ENCODE data around the gene CWC22.
A peak's percentile ranks its signal among the peaks of the same experiment; 100 is the strongest.
"Not testable (repeated sequence)": the region's sequence is repeated elsewhere in the genome, so short reads cannot be mapped to it uniquely, and the experiment has no call there.

CWC22 gene

GRCh38 chr2:180006781-180007579 lies at the start of gene CWC22:
Gene CWC22, minus strand, starts transcription at chr2:180007297. Its CDS starts 13,956 bp downstream, at chr2:179993341.
- DNase-seq, result peak; percentile 89 to 93

GRCh38 chr2:180056367-180057118 lies 49.4 kb upstream of the CWC22 start:
- DNase-seq, result no peak

- DNase-seq, result not testable (repeated sequence)
Measured at GRCh38 chr2:180054576-180054975, 47.5 kb upstream of the CWC22 start.

- no peak for DNase-seq
Measured at GRCh38 chr2:180050246-180050645, 43.1 kb upstream of the CWC22 start.

- no peak for DNase-seq
Measured at GRCh38 chr2:180048251-180048650, 41.2 kb upstream of the CWC22 start.

- DNase-seq, result no peak
Measured at GRCh38 chr2:180046776-180047175, 39.7 kb upstream of the CWC22 start.

- no peak for DNase-seq
Measured at GRCh38 chr2:180046202-180046601, 39.1 kb upstream of the CWC22 start.

GRCh38 chr2:180040146-180040925 lies 33.2 kb upstream of the CWC22 start:
- no peak for DNase-seq

GRCh38 chr2:180038997-180039396 lies 31.9 kb upstream of the CWC22 start:
- no peak for DNase-seq

GRCh38 chr2:180033993-180034894 lies 27.1 kb upstream of the CWC22 start:
- no peak for DNase-seq

GRCh38 chr2:180029575-180029974 lies 22.5 kb upstream of the CWC22 start:
- DNase-seq, result no peak

GRCh38 chr2:180021850-180022249 lies 14.8 kb upstream of the CWC22 start:
- no peak for DNase-seq

GRCh38 chr2:180017784-180018183 lies 10.7 kb upstream of the CWC22 start:
- DNase-seq, result no peak

GRCh38 chr2:180016937-180017336 lies 9.8 kb upstream of the CWC22 start:
- no peak for DNase-seq

GRCh38 chr2:180015951-180016709 lies 9.0 kb upstream of the CWC22 start:
- no peak for DNase-seq

GRCh38 chr2:180012523-180012922 lies 5.4 kb upstream of the CWC22 start:
- DNase-seq, result no peak

GRCh38 chr2:180010701-180011100 lies 3.6 kb upstream of the CWC22 start:
- DNase-seq, result no peak

- peak in 1 of 2 donors; percentile 7 for DNase-seq
Measured at GRCh38 chr2:180006231-180006630, 866 bp downstream of the CWC22 start.

- not testable (repeated sequence) for DNase-seq
Measured at GRCh38 chr2:180005465-180005864, 1.6 kb downstream of the CWC22 start.

- no peak for DNase-seq
Measured at GRCh38 chr2:180004731-180005130, 2.4 kb downstream of the CWC22 start.

- no peak for DNase-seq
Measured at GRCh38 chr2:180003559-180003958, 3.5 kb downstream of the CWC22 start.
